Peyer's patch (tissue), 4 donors: Measurements from ENCODE around the gene TCF4.

Experiments used
- POLR2A ChIP-seq, 2 donors: fragments of 450-650 bp; IDR thresholded peaks; one replicate each; pipeline ENCODE4 v1.5.1; 2017; ENCODE audit warnings: antibody characterized with exemption in 2 of 2, mild to moderate bottlenecking in 2 of 2, moderate library complexity in 2 of 2
- TF ChIP-seq, protein P1 (sequence below), 6 experiments: fragments of 450-650 bp in 4 of 6; fragments of 200-600 bp in 2 of 6; sonication (generic) in 1 of 6; IDR thresholded peaks; one replicate each; pipeline ENCODE4 v1.5.1; 2017 to 2019; ENCODE audit warnings: antibody characterized with exemption in 6 of 6, mild to moderate bottlenecking in 3 of 6, moderate library complexity in 1 of 6

DNA sequence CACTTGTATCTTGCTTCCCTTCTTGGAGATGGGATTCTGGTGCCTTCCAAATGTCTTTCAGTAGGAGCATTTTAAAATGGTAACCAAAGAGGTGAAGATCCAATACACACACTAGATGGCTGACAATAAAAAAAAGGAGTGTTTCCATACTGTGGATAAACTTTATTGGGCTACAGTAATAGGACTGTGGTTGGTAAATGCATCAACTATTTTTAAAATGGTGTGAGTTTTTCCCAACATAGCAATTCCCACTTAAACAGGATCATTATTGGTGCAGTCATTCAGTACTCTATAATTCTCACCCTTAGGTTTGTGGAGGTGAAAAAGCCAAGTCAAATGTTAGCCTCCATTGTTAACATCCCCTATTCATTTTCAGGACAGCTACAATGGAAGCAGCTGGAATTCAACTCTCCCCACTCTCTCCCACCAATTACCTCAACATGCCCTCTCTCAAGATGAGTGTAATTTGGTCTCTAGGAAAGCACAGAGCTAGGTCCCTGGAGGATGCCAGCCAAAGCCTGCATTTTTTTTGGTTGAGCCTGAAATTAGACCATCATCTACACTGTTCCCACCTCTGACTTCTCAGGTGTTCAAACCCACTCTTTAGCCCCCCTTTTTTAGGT is 273.3 kb downstream of the TCF4 start:
- TF ChIP-seq, protein P1, sequence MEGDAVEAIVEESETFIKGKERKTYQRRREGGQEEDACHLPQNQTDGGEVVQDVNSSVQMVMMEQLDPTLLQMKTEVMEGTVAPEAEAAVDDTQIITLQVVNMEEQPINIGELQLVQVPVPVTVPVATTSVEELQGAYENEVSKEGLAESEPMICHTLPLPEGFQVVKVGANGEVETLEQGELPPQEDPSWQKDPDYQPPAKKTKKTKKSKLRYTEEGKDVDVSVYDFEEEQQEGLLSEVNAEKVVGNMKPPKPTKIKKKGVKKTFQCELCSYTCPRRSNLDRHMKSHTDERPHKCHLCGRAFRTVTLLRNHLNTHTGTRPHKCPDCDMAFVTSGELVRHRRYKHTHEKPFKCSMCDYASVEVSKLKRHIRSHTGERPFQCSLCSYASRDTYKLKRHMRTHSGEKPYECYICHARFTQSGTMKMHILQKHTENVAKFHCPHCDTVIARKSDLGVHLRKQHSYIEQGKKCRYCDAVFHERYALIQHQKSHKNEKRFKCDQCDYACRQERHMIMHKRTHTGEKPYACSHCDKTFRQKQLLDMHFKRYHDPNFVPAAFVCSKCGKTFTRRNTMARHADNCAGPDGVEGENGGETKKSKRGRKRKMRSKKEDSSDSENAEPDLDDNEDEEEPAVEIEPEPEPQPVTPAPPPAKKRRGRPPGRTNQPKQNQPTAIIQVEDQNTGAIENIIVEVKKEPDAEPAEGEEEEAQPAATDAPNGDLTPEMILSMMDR (IDR thresholded peaks at IDR 0.05) = no peak
- TF ChIP-seq POLR2A (IDR thresholded peaks at IDR 0.05) = no peak
